ENCODE results near the gene PDCD2L.
"Not testable (repeated sequence)": the region's sequence is repeated elsewhere in the genome, so short reads cannot be mapped to it uniquely, and the experiment has no call there.

Gene PDCD2L, protein sequence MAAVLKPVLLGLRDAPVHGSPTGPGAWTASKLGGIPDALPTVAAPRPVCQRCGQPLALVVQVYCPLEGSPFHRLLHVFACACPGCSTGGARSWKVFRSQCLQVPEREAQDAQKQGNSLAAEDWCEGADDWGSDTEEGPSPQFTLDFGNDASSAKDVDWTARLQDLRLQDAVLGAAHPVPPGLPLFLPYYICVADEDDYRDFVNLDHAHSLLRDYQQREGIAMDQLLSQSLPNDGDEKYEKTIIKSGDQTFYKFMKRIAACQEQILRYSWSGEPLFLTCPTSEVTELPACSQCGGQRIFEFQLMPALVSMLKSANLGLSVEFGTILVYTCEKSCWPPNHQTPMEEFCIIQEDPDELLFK

DNA sequence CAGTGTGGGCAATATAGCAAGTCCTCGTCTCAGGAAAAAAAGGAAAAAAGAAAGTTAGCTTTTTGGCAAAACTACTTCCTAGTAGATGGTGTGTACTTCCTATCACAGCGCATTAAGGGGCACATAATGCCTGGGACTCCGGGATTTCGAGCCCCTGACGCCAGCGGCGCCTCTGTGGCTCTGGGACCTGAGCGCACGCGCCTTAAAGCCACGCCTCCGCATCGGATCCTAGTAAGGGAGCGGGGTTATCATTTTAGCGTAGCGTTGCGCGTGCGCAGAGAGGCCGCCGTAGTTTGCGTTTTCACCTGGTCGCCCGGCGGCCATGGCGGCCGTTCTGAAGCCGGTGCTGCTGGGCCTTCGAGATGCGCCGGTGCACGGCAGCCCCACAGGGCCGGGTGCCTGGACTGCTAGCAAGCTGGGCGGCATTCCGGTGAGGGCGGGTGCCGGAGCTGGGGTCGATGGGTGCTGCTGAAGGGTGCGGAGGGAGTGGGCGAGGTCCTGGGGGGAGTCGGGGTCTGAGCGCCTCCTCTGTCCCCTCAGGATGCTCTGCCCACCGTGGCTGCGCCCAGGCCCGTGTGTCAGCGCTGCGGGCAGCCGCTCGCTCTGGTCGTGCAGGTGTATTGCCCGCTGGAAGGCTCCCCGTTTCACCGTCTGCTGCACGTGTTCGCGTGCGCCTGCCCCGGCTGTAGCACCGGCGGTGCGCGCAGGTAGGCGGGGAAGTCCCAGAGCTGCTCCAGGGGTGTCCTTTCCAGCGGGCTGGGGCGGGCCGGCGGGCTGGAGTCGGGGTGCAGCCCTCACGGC is at the start of gene PDCD2L:
PDCD2L (plus strand) TSS at position 291 of the 801 bp plus-strand sequence; CDS start at position 323, 32 bp downstream.
- DNase-seq: peak; percentile 80 to 82 (median 80)

DNA sequence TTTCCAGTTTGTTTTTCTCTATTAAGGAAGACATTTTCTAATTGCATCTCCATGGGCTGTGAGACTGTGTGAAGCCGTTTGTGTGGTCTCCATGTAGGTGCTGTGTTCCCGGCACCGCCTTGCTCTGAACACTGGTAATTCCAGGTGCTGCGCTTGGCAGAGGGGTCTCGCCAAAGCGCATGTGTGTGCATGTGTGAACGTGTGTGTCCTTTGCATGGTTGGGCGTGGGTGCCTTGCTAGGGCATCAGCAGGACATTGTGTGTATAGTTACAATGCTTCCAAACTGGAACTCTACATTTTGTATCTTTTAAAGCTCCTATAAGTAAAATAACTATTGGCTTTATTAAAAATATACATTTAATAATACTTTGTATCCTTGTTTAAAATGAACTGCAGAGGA is 49.0 kb upstream of the PDCD2L start:
- DNase-seq: no peak

DNA sequence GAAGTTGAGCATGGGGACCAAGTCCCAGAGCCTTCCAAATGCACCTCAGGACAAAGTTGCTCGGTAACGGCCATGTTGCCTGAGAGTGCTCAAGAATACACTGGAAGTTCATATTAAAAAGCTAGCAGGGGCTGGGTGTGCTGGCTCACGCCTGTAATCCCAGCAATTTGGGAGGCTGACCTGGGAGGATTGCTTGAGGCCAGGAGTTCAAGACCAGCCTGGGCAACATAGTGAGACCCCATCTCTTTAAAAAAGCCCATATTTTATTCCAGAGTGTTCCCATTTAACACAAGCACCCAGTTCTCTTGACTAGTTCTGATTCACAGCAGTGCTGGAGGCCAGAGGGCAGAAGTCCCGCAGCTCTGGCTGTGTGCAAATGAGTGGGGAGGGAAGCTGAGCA is 47.3 kb upstream of the PDCD2L start:
- DNase-seq: no peak

DNA sequence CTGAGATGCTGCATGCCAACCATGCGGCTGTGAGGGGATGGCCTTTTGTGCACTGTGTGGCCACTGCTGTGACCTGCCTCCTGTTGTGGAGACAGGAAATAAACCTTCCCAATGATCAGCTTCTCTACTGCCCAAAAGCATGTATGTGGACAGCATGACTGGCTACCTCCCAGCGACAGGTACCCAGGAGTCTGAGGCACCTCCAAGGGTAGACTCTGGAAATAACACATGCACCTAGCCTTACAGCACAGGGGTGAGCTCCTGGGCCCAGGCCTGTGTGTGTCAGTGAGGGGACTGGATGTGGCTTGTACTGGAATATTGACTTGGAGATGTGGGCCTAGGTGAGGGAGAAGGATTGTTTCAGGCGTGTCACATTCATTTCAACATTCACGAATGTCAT is 46.8 kb upstream of the PDCD2L start:
- DNase-seq: no peak

DNA sequence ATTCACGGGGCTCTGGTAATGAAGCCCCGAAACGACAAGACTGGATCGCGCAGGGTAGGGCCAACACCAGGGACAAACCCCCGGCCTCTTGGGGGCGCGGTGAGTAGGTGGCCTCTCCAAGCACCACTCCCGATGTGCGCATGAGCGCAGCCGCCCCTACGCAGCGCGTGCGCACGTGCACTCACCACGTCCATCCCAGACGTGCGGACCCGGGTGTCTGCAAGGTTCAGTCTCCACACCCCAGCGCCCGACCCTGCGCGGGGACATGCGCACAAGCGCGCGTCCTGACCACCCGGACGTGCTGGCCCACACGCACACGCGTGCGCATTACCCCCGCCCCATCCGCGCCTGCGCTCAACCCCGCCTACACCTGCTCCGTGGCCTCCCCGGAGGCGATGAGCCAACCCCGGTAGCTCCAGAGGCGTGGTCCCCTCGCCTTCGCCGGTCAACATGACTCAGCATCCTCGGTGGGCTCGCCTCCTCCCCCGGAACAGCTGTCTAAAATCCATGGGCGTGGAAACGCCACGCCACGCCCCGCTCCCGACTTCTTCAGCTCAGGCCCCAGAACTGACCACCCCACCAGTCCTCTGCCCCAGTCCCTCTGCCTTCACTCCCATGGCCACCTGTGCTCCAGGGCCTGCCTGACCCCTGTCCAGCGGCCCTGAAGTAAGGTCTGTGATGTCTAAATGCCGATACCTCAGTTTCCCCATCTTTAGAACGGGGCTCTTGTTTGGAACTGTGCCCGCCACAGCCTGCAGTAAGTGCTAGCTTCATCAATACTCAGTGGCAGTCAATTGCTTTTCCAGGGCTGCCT is 44.9 kb upstream of the PDCD2L start:
- DNase-seq: peak; percentile 91 to 99 (median 94)

DNA sequence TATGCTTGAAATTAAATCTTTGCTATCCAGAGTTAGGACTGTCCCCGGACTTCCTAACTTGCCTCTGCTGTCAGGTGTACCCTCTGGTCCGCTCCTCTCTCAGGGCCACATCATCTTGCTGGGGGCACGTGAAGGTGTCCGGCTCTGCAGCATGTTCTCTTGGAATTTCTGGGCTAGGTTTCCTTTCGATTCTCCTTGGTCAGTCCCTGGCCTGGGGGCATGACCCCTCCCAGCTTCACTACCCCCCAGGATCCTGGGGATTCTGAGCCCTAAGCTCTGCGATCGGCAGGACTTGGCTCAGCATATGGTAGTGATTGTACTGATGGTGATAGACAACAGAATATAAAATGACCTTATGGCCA is 44.3 kb upstream of the PDCD2L start:
- no peak for DNase-seq

DNA sequence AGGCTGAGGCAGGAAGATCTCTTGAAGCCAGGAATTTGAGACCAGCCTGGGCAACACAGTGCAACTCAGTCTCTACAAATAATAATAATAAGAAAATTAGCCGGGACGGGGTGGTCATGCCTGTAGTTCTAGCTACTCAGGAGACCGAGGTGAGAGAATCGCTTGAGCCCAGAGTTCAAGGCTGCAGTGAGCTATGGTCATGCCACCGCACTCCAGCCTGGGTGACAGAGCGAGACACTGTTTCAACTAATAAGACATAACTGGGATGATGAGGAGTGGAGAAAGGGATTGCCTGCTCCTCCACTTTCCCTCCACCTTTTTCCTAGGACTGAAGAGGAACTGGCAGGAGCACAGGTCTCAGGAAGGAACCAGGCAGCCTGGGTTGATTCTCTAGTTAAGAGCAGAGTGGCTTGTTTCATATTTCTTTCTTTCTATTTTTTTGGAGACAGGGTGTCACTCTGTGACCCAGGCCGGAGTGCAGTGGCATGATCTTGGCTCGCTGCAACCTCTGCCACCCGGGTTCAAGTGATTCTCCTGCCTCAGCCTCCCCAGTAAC is 43.8 kb upstream of the PDCD2L start:
- DNase-seq: no peak

DNA sequence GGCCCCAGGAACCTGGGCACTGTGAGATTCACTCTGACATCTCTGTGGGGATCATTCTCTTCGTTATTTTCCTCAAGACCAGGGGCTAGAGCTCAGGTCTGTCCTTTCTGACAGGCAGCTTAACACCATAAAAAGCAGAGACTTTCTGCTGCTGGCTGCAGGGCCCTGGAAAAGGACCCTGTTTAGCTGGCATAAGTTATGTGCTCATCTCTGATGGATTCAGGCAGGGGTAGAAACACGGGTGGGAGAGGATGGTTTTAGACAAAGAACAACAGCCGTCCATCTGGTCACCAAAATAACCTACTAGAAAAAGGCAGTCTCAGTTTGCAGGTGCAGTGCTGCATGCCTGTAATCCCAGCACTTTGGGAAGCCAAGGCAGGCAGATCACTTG is 41.5 kb upstream of the PDCD2L start:
- DNase-seq: no peak

DNA sequence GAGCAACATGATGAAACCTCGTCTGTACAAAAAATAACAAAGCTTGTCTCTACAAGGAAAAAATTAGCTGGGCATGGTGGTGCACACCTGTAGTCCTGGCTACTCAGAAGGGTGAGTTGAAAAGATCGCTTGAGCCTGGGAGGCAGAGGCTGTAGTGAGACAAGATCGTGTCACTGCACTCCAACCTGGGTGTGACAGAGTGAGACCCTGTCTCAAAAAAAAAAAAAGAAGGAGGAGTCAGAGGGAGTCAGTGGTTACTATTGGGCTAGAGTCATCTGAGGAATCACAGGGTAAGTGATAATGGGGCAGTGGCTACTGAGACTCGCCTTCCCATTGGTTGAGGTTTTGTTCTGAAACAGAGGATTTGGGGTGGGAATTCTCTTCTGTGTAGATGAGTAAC is 41.1 kb upstream of the PDCD2L start:
- no peak for DNase-seq

DNA sequence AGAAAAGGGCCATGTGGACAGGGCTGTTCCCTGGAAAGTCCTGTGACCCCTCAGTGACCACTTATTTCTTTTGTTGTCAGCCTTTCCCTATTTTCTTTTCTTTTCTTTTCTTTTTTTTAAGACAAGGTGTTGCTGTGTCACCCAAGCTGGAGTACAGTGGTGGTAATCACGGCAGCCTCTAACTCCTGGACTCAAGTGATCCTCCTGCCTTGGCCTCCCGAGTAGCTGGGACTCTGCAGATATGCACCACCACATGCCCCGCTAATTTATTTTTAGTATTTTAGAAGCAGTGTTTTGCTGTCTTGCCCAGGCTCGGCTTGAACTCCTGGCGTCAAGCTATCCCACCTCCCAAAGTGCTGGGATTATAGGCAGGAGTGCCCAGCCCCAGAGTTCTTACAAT is 40.3 kb upstream of the PDCD2L start:
- no peak for DNase-seq

DNA sequence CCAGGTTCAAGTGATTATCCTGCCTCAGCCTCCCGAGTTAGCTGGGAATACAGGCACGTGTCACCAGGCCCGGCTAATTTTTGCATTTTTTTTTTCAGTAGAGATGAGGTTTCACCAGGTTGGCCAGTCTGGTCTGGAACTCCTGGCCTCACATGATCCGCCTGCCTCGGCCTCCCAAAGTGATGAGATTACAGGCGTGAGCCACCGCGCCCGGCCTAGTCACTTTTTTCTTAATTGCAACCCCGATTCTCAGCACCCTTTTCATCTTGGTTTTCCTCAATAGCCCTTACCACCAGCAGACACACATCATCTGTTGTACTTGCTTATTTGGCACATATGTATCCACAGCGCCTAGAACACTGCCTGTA is 39.8 kb upstream of the PDCD2L start:
- DNase-seq: no peak

DNA sequence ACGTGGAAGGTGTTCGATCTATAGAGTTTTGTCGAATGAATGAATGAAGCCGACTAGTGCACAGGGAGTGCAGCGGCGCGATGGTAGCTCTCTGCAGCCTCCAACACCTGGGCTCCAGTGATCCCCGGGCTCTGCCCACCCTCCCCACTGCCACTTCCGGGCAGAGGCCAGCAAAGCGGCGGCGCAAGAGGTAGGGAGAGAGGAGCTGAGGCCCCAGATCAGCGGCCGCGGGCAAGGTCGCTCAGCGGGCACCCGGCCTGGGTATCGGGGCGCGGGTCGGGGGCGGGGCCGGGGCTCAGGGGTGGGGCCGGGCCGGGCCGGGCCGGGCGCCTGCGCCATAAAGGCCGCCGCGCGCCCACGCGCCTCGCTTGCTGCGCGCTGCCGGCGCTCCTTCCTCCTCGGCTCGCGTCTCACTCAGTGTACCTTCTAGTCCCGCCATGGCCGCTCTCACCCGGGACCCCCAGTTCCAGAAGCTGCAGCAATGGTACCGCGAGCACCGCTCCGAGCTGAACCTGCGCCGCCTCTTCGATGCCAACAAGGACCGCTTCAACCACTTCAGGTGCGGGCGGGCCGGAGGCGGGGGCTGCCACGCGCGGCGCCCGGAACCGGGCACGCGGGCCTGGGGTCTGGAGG is 39.3 kb upstream of the PDCD2L start, which contains the start of gene GPI:
GPI (plus strand) TSS at position 367 of the 633 bp plus-strand sequence; CDS start at position 438, 71 bp downstream.
- DNase-seq: peak; percentile 48 to 54 (median 53)

DNA sequence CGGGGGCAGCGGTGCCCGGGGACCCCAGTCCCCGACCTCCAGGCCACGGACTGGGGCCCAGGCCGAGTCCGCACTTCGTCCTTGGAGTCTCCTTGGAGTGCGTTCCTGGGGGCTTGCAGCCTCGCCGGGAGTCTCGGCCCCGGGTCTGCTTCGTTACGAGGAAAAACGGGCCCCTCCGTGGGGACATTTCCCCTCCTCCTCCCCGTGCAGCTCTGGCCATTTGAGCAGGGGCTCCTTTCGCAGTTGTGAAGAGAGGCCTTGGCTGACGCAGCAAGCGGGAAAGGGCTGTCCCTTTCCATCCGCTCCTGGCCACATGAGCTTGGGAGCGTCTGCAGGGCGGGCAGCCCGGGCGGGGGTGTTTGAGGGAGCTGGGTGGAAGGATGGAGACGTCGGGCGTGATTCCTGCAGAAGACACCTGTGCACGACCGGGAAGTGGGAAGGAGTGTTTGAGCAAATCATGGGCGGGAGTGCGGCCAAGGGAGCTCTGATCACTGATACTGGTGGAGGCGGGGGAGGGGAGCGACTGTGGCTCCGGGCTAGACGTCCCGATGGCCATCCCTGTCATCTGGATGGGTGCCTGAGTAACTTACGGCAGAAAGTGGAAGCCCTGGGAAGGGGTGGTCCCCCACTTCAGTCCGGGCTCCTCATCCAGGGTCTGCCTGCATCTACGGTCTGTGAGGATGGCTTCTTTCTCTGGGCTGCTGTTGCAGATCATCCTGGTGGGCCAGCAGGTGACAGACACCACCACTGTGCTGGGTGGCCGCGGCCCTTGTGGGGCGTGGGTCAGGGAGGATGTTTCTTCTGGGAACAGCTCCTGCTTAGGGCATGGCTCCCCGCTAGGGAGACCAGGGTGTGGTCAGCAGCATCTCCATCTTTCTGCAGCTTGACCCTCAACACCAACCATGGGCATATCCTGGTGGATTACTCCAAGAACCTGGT is 38.5 kb upstream of the PDCD2L start:
- no peak for DNase-seq

DNA sequence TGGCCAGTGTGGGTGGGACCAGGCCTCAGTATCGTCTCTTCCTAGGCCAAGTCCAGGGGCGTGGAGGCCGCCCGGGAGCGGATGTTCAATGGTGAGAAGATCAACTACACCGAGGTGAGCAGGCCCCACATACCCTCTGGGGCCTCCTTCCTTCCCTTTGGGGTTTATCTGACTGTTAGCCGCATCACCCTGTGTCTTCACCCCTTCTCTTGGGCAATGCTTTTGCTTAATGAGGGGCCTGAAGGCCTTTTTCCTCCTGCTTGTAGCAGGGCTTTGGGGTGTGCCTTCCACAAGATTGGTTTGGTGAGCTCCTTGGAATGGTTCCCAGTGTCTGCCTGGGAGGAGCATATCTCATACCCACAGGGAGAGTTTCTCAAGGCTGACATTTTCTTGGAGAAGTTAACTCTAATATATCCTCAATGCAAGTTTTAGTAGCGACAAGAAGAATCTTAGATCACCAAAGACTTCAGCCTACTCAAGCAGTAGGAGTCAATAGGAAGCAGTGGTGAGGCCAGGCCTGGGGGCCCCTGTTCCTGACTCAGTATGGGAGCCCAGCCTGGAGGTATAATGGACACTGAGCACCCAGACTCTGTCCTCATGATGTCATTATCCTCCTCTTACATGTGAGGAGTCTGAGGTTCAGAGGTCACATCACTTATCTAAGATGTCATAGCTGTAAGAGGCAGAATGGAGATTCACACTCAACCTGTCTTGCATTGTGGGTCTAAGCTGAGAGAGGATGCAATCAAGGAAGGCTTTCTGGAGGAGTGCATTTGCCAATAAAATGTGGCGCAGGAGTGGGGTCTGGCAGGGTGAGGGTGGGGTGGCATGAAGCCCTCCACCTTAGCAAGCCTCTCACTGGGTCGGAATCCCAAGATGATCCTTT is 37.2 kb upstream of the PDCD2L start:
- no peak for DNase-seq

DNA sequence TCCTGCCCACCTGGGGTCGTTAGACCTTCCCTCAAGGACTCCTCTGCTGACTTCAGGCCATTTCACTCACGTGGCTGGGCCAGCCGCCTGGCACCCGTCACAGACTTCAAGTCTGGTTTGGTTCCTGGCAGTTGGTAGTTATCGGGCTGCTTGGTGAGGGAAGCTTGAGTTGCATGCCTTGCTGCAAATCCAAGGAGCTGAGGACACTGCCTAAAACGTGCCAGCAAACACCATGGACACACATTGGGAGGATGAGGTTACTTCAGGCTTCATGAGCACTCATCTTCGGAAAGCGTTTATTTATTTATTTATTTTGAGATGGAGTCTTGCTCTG is 36.6 kb upstream of the PDCD2L start:
- no peak for DNase-seq

DNA sequence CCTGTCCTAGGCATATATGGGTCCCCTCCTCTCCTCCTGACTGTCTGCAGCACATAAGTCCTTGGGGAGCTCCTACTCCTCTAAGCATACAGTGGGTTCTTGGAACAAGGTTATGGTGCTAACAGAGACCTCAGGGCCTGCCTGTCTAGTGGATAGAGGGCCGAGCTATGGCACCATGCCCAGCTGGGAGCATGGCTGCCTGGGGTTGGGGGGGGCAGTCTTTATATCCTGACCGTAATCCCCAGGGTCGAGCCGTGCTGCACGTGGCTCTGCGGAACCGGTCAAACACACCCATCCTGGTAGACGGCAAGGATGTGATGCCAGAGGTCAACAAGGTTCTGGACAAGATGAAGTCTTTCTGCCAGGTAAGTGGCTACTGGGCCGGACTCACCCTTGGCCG is 35.9 kb upstream of the PDCD2L start:
- no peak for DNase-seq

DNA sequence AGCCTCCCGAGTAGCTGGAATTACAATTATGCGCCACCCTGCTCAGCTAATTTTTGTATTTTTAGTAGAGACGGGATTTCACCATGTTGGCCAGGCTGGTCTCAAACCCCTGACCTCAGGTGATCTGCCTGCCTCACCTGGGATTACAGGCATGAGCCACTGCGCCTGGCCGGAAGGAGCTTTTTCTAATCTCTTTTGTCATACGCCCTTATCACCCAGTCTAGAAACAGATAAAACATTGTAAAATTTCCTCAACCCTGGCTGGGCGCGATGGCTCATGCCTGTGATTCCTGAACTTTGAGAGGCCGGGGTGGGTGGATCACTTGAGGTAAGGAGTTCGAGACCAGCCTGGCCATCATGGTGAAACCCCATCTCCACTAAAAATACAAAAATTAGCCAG is 35.0 kb upstream of the PDCD2L start:
- not testable (repeated sequence) for DNase-seq

DNA sequence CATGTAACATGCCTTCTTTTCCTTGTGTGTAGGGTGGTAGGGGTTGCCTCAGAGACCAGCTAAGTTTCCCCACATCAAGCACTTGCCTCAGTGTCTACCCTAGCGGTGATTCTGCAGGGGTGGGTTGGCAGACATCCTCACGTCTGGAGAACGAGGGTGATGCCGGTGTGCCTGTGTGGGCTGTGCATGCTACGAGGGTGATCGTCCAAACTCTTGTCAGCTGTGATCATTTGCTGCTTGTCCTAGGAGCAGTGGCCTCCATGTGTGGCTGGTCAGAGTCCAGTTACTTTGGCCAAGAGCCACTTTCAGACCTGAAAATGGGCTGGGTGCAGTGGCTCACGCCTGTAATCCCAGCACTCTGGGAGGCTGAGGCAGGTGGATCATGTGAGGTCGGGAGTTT is 34.1 kb upstream of the PDCD2L start:
- DNase-seq: no peak

DNA sequence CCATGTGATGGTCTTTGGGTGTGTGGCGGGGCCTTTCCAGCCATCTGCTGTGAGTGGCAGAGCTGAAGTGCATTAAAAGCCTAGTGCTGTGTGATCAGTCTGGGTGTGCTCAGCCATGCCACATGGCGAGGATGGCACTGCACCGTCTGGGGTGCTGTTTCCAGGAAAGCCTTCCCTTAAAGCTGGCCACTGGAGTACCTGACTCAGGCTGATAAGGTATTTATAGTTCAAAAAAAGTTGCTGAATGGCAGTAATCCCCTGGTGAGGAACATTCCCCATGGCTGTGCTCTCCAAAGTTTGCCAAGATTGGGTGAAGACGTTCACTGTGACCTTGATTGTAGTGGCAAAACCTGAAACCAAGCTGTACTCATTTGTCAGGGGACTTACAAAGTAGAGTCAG is 33.2 kb upstream of the PDCD2L start:
- DNase-seq: no peak

DNA sequence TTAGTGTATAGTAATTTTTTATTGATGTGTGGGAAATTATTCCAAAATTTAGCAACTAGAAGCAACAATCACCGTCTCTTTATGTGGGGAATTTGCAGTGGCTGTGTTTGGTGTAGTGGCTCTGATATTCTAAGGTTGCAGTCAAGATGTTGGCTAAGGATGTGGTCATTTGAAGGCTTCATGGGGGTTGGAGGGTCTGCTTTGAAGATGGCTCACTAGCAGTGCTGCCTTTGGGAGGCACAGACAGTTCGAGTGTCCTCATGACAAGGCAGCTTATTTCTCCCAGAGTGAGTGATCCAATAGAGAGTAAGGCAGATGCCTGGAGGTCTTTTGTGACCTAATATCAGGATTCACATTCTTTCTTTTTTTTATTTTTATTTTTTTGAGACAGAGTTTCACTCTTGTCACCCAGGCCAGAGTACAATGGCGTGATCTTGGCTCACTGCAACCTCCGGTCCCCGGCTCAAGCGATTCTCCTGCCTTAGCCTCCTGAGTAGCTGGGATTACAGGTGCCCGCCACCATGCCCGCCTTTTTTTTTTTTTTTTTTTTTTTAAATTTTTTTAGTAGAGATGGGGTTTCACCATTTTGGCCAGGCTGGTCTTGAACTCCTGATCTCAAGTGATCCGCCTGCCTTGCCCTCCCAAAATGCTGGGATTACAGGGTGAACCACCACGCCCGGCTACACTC is 30.5 kb upstream of the PDCD2L start:
- no peak for DNase-seq

All from activated CD4-positive, CD25-positive, alpha-beta regulatory T cell (primary cell).